Suprapubic skin (tissue), 4 donors: ENCODE results near the gene CAPN8. TPM values are rescaled to one million over a fixed set of nuclear protein-coding genes. Genes with fewer than 3 reads are reported as not detected.

ENCODE experiments used
- DNase-seq, 2 donors: peaks; one replicate each; pipeline ENCODE4 v3.0.0-alpha.2; 2019; ENCODE audit warnings: low spot score in 2 of 2
- H3K27ac ChIP-seq: fragments of 200-600 bp; sonication (generic); one replicate; pipeline ENCODE4 v1.5.1; 2019
- H3K27me3 ChIP-seq: fragments of 200-600 bp; sonication (generic); one replicate; pipeline ENCODE4 v1.5.1; 2019
- H3K36me3 ChIP-seq: fragments of 200-600 bp; sonication (generic); one replicate; pipeline ENCODE4 v1.5.1; 2019
- H3K4me1 ChIP-seq: fragments of 200-600 bp; sonication (generic); one replicate; pipeline ENCODE4 v1.5.1; 2019
- H3K4me3 ChIP-seq: fragments of 200-600 bp; sonication (generic); one replicate; pipeline ENCODE4 v1.5.1; 2019; ENCODE audit warnings: mild to moderate bottlenecking
- H3K9me3 ChIP-seq: fragments of 200-600 bp; sonication (generic); one replicate; pipeline ENCODE4 v1.5.1; 2019
- CTCF ChIP-seq, 2 donors: fragments of 200-600 bp in 1 of 2; fragments of 450-650 bp in 1 of 2; sonication (generic) in 1 of 2; IDR thresholded peaks; one replicate each; pipeline ENCODE4 v1.5.1; 2016 to 2019; ENCODE audit warnings: antibody characterized with exemption in 2 of 2, mild to moderate bottlenecking in 1 of 2, moderate library complexity in 1 of 2
- EP300 ChIP-seq: sonication (generic); formaldehyde crosslinking; IDR thresholded peaks from one replicate; pipeline ENCODE4 v1.6.1; 2017; ENCODE audit warnings: antibody characterized with exemption
- POLR2A ChIP-seq, 2 donors: fragments of 450-650 bp; IDR thresholded peaks; one replicate each; pipeline ENCODE4 v1.6.1; 2017; ENCODE audit warnings: antibody characterized with exemption in 2 of 2, mild to moderate bottlenecking in 2 of 2, moderate library complexity in 2 of 2
- POLR2AphosphoS5 ChIP-seq, 3 donors: sonication (generic); formaldehyde crosslinking; IDR thresholded peaks; one replicate each; pipeline ENCODE4 v1.6.1; 2017; ENCODE audit warnings: antibody characterized with exemption in 3 of 3
- WGBS: methylation state at CpG from one replicate; pipeline ENCODE4 v1.1.5; 2018; 5-methylcytosine and 5-hydroxymethylcytosine counted together
- total RNA-seq, 4 donors: library from RNA; depleted of rRNA; stranded (reverse); fragments of >200 nt; gene quantifications; one replicate each; pipeline ENCODE4 v1.1.0, GENCODE V29; 2016

Gene CAPN8
- total RNA-seq, result 1 to 10 TPM; 1.5 to 3.9 (median 2.7) TPM

GRCh38 chr1:223665592-223666312, at the start of gene CAPN8:
CAPN8 (minus strand) TSS chr1:223665701; CDS start chr1:223665646, 55 bp downstream.
- Histone ChIP-seq H3K36me3 (no peaks in the 10 kb centered on the region), H3K4me3 (no peak within 1 kb of the TSS), H3K27ac (peak within 1 kb of the TSS; percentile 27), H3K9me3 (no peaks in the 10 kb centered on the region), H3K4me1 (peaks cover 13% of the 10 kb centered on the region), H3K27me3 (no peaks in the 10 kb centered on the region)
- 39% methylated on average over 6 of the region's 6 CpGs for WGBS
- TF ChIP-seq POLR2A (IDR thresholded peaks at IDR 0.05), result no peak
- TF ChIP-seq CTCF (IDR thresholded peaks at IDR 0.05), result no peak
- TF ChIP-seq POLR2AphosphoS5 (IDR thresholded peaks at IDR 0.05), result no peak
- no peak for DNase-seq

- no peak overlapping the region for H3K27ac ChIP-seq
- no peaks in the 10 kb centered on the region for H3K27me3 ChIP-seq
- WGBS, result 66% methylated on average over 9 of the region's 9 CpGs
- peaks cover 24% of the 10 kb centered on the region for H3K36me3 ChIP-seq
- H3K4me3 ChIP-seq, result no peak overlapping the region
- peaks cover 59% of the 10 kb centered on the region for H3K4me1 ChIP-seq
- no peak for DNase-seq
- no peaks in the 10 kb centered on the region for H3K9me3 ChIP-seq
- TF ChIP-seq EP300 (no peak), CTCF (IDR thresholded peaks at IDR 0.05) (no peak), POLR2AphosphoS5 (IDR thresholded peaks at IDR 0.05) (no peak), POLR2A (IDR thresholded peaks at IDR 0.05) (no peak)
Measured at GRCh38 chr1:223714849-223715603, 49.5 kb upstream of the CAPN8 start.

GRCh38 chr1:223714421-223714724, 48.9 kb upstream of the CAPN8 start:
- TF ChIP-seq EP300 (no peak), POLR2AphosphoS5 (IDR thresholded peaks at IDR 0.05) (no peak), CTCF (IDR thresholded peaks at IDR 0.05) (no peak), POLR2A (IDR thresholded peaks at IDR 0.05) (no peak)
- H3K9me3 ChIP-seq, result no peaks in the 10 kb centered on the region
- WGBS, result 97% methylated on average over 2 of the region's 2 CpGs
- no peak overlapping the region for H3K4me3 ChIP-seq
- DNase-seq, result no peak
- H3K27me3 ChIP-seq, result no peaks in the 10 kb centered on the region
- H3K4me1 ChIP-seq, result peaks cover 55% of the 10 kb centered on the region
- H3K36me3 ChIP-seq, result peaks cover 17% of the 10 kb centered on the region
- no peak overlapping the region for H3K27ac ChIP-seq

- Histone ChIP-seq H3K27ac (peak overlapping the region; percentile 91), H3K36me3 (peaks cover 12% of the 10 kb centered on the region), H3K4me3 (peak overlapping the region; percentile 60), H3K4me1 (peaks cover 55% of the 10 kb centered on the region), H3K27me3 (no peaks in the 10 kb centered on the region), H3K9me3 (no peaks in the 10 kb centered on the region)
- 31% methylated on average over 7 of the region's 7 CpGs for WGBS
- TF ChIP-seq EP300, result no peak
- TF ChIP-seq POLR2A (IDR thresholded peaks at IDR 0.05), result no peak
- TF ChIP-seq CTCF (IDR thresholded peaks at IDR 0.05), result no peak
- no peak for DNase-seq
Measured at GRCh38 chr1:223713546-223714420, 48.3 kb upstream of the CAPN8 start.
